OCI-LY1 (cell line): ENCODE measurements around the gene GAL3ST2.

ENCODE experiments used
- CTCF ChIP-seq: fragments of 200-600 bp; sonication (generic), shearing (Covaris generic); IDR thresholded peaks from 2 replicates; pipeline ENCODE4 v1.5.1; 2017; ENCODE audit warnings: mild to moderate bottlenecking, antibody characterized with exemption, low read length, moderate library complexity, mixed read lengths
- EZH2 ChIP-seq: fragments of 200-600 bp; sonication (generic), shearing (Covaris generic); IDR thresholded peaks from 2 replicates; pipeline ENCODE4 v1.8.0; 2017; ENCODE audit warnings: borderline replicate concordance, mixed run types, mild to moderate bottlenecking, antibody characterized with exemption, low read length, moderate library complexity, mixed read lengths

- TF ChIP-seq CTCF (no peak), EZH2 (no peak)
Measured at GRCh38 chr2:241813644-241814392, 37.2 kb downstream of the GAL3ST2 start.
